IMR-90 (cell line): Measurements from ENCODE around the gene SMARCC2. TPM values are rescaled to one million over a fixed set of nuclear protein-coding genes. Genes with fewer than 3 reads are reported as not detected.
A peak's percentile ranks its signal among the peaks of the same experiment; 100 is the strongest.

Source experiments
- ATAC-seq: fragments of 200-7000 bp; cut with Tn5 transposase; 2 replicates; pipeline ENCODE4 v1.9.1; 2020; ENCODE audit warnings: low read depth, mild to moderate bottlenecking, moderate library complexity
- BruUV-seq: library from RNA; stranded (reverse); fragments of 400-500 nt; replicated peaks from 2 replicates; lab custom pipeline; 2021; lab: Mats Ljungman, UMichigan
- CTCF ChIA-PET: fragments of 300-600 bp; formaldehyde crosslinking; extraction: SDS; loops from one replicate; lab custom pipeline; 2021; ENCODE audit warnings: antibody characterized with exemption; lab: Yijun Ruan, JAX
- POLR2A ChIA-PET: fragments of 300-600 bp; sonication (Branson Sonifier 250); formaldehyde crosslinking; loops from one replicate; lab custom pipeline; 2022; ENCODE audit warnings: antibody characterized with exemption; ENCODE audit not compliant: unreplicated experiment; lab: Charles Lee
- DNase-seq: peaks from one replicate; pipeline ENCODE4 v3.0.0; 2013
- H2AFZ ChIP-seq: replicated peaks from 2 replicates; pipeline ENCODE3; 2013; ENCODE audit warnings: low read length, mild to moderate bottlenecking; ENCODE audit not compliant: poor library complexity
- H2AK5ac ChIP-seq: 2 replicates; pipeline ENCODE4 v1.6.1; 2013; ENCODE audit warnings: low read depth, low read length, inconsistent platforms
- H2AK9ac ChIP-seq: replicated peaks from 2 replicates; pipeline ENCODE3; 2013; ENCODE audit warnings: mild to moderate bottlenecking, low read depth, low read length, moderate library complexity; ENCODE audit not compliant: poor library complexity
- H2BK120ac ChIP-seq: 2 replicates; pipeline ENCODE4 v1.6.1; 2013; ENCODE audit warnings: low read depth, low read length, inconsistent platforms
- H2BK15ac ChIP-seq: 3 replicates; pipeline ENCODE4 v1.6.1; 2013; ENCODE audit warnings: low read depth, low read length, inconsistent platforms
- H2BK20ac ChIP-seq: 2 replicates; pipeline ENCODE4 v1.6.1; 2013; ENCODE audit warnings: low read depth, mild to moderate bottlenecking, inconsistent platforms, low read length, moderate library complexity
- H2BK5ac ChIP-seq: 2 replicates; pipeline ENCODE4 v1.6.1; 2013; ENCODE audit warnings: mild to moderate bottlenecking, low read depth, low read length, inconsistent platforms; ENCODE audit not compliant: poor library complexity, severe bottlenecking
- H3K14ac ChIP-seq: replicated peaks from 2 replicates; pipeline ENCODE4 v1.6.1; 2013; ENCODE audit warnings: low read depth, low read length, inconsistent platforms
- H3K18ac ChIP-seq: 2 replicates; pipeline ENCODE4 v1.6.1; 2013; ENCODE audit warnings: low read depth, low read length, control low read depth
- H3K23ac ChIP-seq: 2 replicates; pipeline ENCODE4 v1.6.1; 2013; ENCODE audit warnings: low read depth, low read length, inconsistent platforms
- H3K27ac ChIP-seq: 2 replicates; pipeline ENCODE4 v1.5.1; 2013; ENCODE audit warnings: mild to moderate bottlenecking, control low read depth, low read length; ENCODE audit not compliant: insufficient read depth
- H3K27me3 ChIP-seq: 2 replicates; pipeline ENCODE4 v1.6.1; 2013; ENCODE audit warnings: low read length; ENCODE audit not compliant: control insufficient read depth, insufficient read depth
- H3K36me3 ChIP-seq: 2 replicates; pipeline ENCODE4 v1.6.1; 2013; ENCODE audit warnings: low read length, mixed read lengths; ENCODE audit not compliant: control insufficient read depth, insufficient read depth
- H3K4ac ChIP-seq: 2 replicates; pipeline ENCODE4 v1.6.1; 2013; ENCODE audit warnings: low read depth, low read length, inconsistent platforms
- H3K4me1 ChIP-seq: 2 replicates; pipeline ENCODE4 v1.6.1; 2013; ENCODE audit warnings: low read length, mixed read lengths; ENCODE audit not compliant: control insufficient read depth, insufficient read depth
- H3K4me2 ChIP-seq: 2 replicates; pipeline ENCODE4 v1.6.1; 2013; ENCODE audit warnings: low read depth, mild to moderate bottlenecking, control low read depth, low read length, moderate library complexity
- H3K4me3 ChIP-seq: 2 replicates; pipeline ENCODE4 v1.5.1; 2013; ENCODE audit warnings: low read depth, mild to moderate bottlenecking, control low read depth, low read length, moderate library complexity; ENCODE audit not compliant: insufficient read depth
- H3K56ac ChIP-seq: 2 replicates; pipeline ENCODE4 v1.6.1; 2013; ENCODE audit warnings: low read length, inconsistent platforms; ENCODE audit not compliant: insufficient read depth; ENCODE audit errors: extremely low read depth
- H3K79me1 ChIP-seq, 2 experiments: 2 replicates each; pipeline ENCODE4 v1.6.1; 2013; ENCODE audit warnings: low read length in 2 of 2, inconsistent platforms in 1 of 2, low read depth in 1 of 2
- H3K9ac ChIP-seq: 2 replicates; pipeline ENCODE4 v1.6.1; 2013; ENCODE audit warnings: low read depth, low read length, control low read depth
- H3K9me1 ChIP-seq: 2 replicates; pipeline ENCODE4 v1.6.1; 2013; ENCODE audit warnings: low read length, inconsistent platforms; ENCODE audit not compliant: insufficient read depth
- H3K9me3 ChIP-seq: 2 replicates; pipeline ENCODE4 v1.6.1; 2013; ENCODE audit warnings: low read length; ENCODE audit not compliant: control insufficient read depth, insufficient read depth
- H4K20me1 ChIP-seq: 2 replicates; pipeline ENCODE4 v1.6.1; 2013; ENCODE audit warnings: low read length, inconsistent platforms; ENCODE audit not compliant: insufficient read depth
- H4K5ac ChIP-seq: 2 replicates; pipeline ENCODE4 v1.6.1; 2013; ENCODE audit warnings: mild to moderate bottlenecking, low read depth, low read length, control low read depth
- H4K8ac ChIP-seq, 2 experiments: 2 replicates each; pipeline ENCODE4 v1.6.1; 2013; ENCODE audit warnings: low read depth in 2 of 2, low read length in 2 of 2, control low read depth in 1 of 2, inconsistent platforms in 1 of 2
- H4K91ac ChIP-seq: 2 replicates; pipeline ENCODE4 v1.6.1; 2013; ENCODE audit warnings: low read depth, low read length, inconsistent platforms; ENCODE audit not compliant: insufficient read depth
- BHLHE40 ChIP-seq: fragments of 150-350 bp; IDR thresholded peaks from 2 replicates; pipeline ENCODE4 v1.6.1; 2016; ENCODE audit warnings: mild to moderate bottlenecking, low read depth, low read length
- CEBPB ChIP-seq: IDR thresholded peaks from 2 replicates; pipeline ENCODE4 v1.6.1; 2012; ENCODE audit warnings: low read depth, low read length, improper control_type of control experiment
- CHD1 ChIP-seq: IDR thresholded peaks from 2 replicates; pipeline ENCODE4 v1.6.1; 2012; ENCODE audit warnings: low read depth, low read length, improper control_type of control experiment
- CTCF ChIP-seq: conservative IDR thresholded peaks from 2 replicates; pipeline ENCODE4 v1.5.1; 2012; ENCODE audit warnings: mild to moderate bottlenecking, low read depth, low read length, improper control_type of control experiment
- ELK1 ChIP-seq: fragments of 150-350 bp; IDR thresholded peaks from 2 replicates; pipeline ENCODE4 v1.6.1; 2016; ENCODE audit warnings: low read depth, mild to moderate bottlenecking, low read length, moderate library complexity, borderline replicate concordance
- FOS ChIP-seq: fragments of 150-350 bp; IDR thresholded peaks from 2 replicates; pipeline ENCODE4 v1.6.1; 2016; ENCODE audit warnings: low read depth, low read length
- MAZ ChIP-seq: IDR thresholded peaks from 2 replicates; pipeline ENCODE4 v1.6.1; 2012; ENCODE audit warnings: low read depth, mild to moderate bottlenecking, low read length, improper control_type of control experiment, moderate library complexity, borderline replicate concordance
- MXI1 ChIP-seq: IDR thresholded peaks from 2 replicates; pipeline ENCODE4 v1.6.1; 2012; ENCODE audit warnings: low read depth, mild to moderate bottlenecking, low read length, moderate library complexity, borderline replicate concordance
- NFE2L2 ChIP-seq: fragments of 150-350 bp; IDR thresholded peaks from 2 replicates; pipeline ENCODE4 v1.6.1; 2016; ENCODE audit warnings: low read depth, mild to moderate bottlenecking, low read length
- POLR2A ChIP-seq: IDR thresholded peaks from 2 replicates; pipeline ENCODE4 v1.6.1; 2012; ENCODE audit warnings: mild to moderate bottlenecking, low read depth, low read length
- RAD21 ChIP-seq: IDR thresholded peaks from 2 replicates; pipeline ENCODE4 v1.6.1; 2012; ENCODE audit warnings: low read length, improper control_type of control experiment
- RCOR1 ChIP-seq: IDR thresholded peaks from 2 replicates; pipeline ENCODE4 v1.6.1; 2012; ENCODE audit warnings: mild to moderate bottlenecking, low read length, improper control_type of control experiment; ENCODE audit not compliant: insufficient replicate concordance
- RFX5 ChIP-seq: IDR thresholded peaks from 2 replicates; pipeline ENCODE4 v1.8.0; 2012; ENCODE audit warnings: low read depth, mild to moderate bottlenecking, low read length, moderate library complexity
- WGBS, 2 experiments: methylation state at CpG; one replicate each; pipeline versions ENCODE4 v1.1.5 to v1.1.7; 2013; ENCODE audit warnings: missing lambda C conversion rate in 2 of 2; ENCODE audit not compliant: insufficient read length in 1 of 2; ENCODE audit errors: extremely low coverage in 2 of 2; 5-methylcytosine and 5-hydroxymethylcytosine counted together
- dilution Hi-C: fragments of 300-500 bp; cut with HindIII; formaldehyde crosslinking; loops from one replicate; pipeline ENCODE4 v1.14.3; 2018; ENCODE audit warnings: low sequenced_read_pairs; ENCODE audit not compliant: unreplicated experiment
- in situ Hi-C: fragments of 300-500 bp; cut with MboI; formaldehyde crosslinking; loops from 3 replicates; pipeline ENCODE4 v1.14.3; 2019; ENCODE audit warnings: low sequenced_read_pairs, inconsistent platforms, mixed read lengths
- intact Hi-C: fragments of 100-400 bp; cut with micrococcal nuclease; formaldehyde crosslinking; loops from 2 replicates; pipeline ENCODE4 v1.10.0; 2022
- polyA plus RNA-seq, 3 experiments: library from polyadenylated mRNA; depleted of rRNA; stranded (reverse); fragments of >200 nt; gene quantifications; 2 replicates each; pipeline ENCODE4 v1.2.3, GENCODE V29; 2012; ENCODE audit warnings: low replicate concordance in 1 of 3
- total RNA-seq: library from RNA; depleted of rRNA; stranded (reverse); fragments of >200 nt; gene quantifications from 2 replicates; pipeline ENCODE4 v1.2.3, GENCODE V29; 2012

Gene SMARCC2
- total and polyA plus RNA-seq, 2 of the 4 experiments (the other 2 are of a cell fraction) = 42.3 to 43.8 TPM

GRCh38 chr12:56172839-56173238 is 16.4 kb downstream of the SMARCC2 start:
- Histone ChIP-seq H3K9me1 (no peaks in the 10 kb centered on the region; the same call in 1 of the 2 replicates), H3K56ac (no peak overlapping the region), H3K27me3 (no peaks in the 10 kb centered on the region), H3K36me3 (peaks cover 68% of the 10 kb centered on the region), H2BK120ac (no peak overlapping the region), H3K4me3 (no peak overlapping the region), H2AFZ (no peak overlapping the region), H3K14ac (no peak overlapping the region), H4K5ac (no peak overlapping the region), H4K20me1 (no peaks in the 10 kb centered on the region; the same call in 1 of the 2 replicates), H3K4me2 (no peak overlapping the region), H4K8ac (no peak overlapping the region), H2AK9ac (peak overlapping the region; percentile 13), H3K18ac (no peak overlapping the region), H2BK20ac (no peak overlapping the region), H3K23ac (no peak overlapping the region), H2BK15ac (no peak overlapping the region), H2AK5ac (no peak overlapping the region), H3K9me3 (no peaks in the 10 kb centered on the region), H3K79me1 (peaks cover 5 to 6% of the 10 kb centered on the region in 2 experiments), H2BK5ac (no peak overlapping the region), H3K4me1 (no peaks in the 10 kb centered on the region), H3K4ac (no peak overlapping the region), H3K27ac (no peak overlapping the region), H3K9ac (no peak overlapping the region), H4K91ac (no peak overlapping the region)
- intact Hi-C loops (no loop called here), dilution Hi-C loops (no loop called here), in situ Hi-C loops (no loop called here)
- ATAC-seq = no peak
- POLR2A ChIA-PET = no interaction called here
- CTCF ChIA-PET = no interaction called here
- 100% methylated on average over 3 of the region's 7 CpGs; no CpG with 5 or more reads in 1 of the 2 experiments for WGBS, 2 experiments
- no TSS peak for BruUV-seq
- no peak for DNase-seq
- TF ChIP-seq MAZ (no peak), RCOR1 (no peak), CEBPB (no peak), CHD1 (no peak), RAD21 (no peak), POLR2A (no peak), MXI1 (no peak), CTCF (no peak), RFX5 (no peak), NFE2L2 (no peak), FOS (no peak), BHLHE40 (no peak), ELK1 (no peak)
